Measurements from ENCODE around the gene CT47C1.
"Not testable (repeated sequence)": the region's sequence is repeated elsewhere in the genome, so short reads cannot be mapped to it uniquely, and the experiment has no call there.

The CT47C1 gene

DNA sequence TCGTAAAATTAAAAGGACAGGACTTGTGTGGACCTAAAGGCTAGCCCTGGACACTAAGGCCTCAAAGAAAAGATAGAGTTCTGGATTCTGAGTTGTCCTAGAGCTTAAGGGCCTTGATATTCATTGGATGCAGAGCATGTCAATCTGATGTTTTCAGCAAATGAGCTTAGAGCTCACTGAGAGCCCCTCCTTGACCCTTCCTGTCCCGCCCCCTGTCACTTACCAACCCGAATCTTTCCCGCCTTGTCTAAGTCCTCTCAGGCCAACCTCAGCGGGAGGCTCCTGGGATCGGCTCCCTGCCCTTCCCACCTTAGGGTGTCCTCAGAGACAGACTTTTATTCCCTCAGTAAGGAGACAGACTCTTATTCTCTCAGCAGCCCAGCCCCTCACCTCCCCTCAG is at the start of gene CT47C1:
TSS of gene CT47C1 (plus strand) at position 250 of the 400 bp plus-strand sequence. CDS start 233 bp downstream, outside the sequence.
- no peak for DNase-seq (ENCODE audit: low read depth in 1 of 2, low spot score in 1 of 2)

GRCh38 chrX:119025900-119026299 is 46.9 kb upstream of the CT47C1 start:
- no peak for DNase-seq (ENCODE audit: low read depth in 1 of 2, low spot score in 1 of 2)

- not testable (repeated sequence) for DNase-seq (ENCODE audit: low read depth in 1 of 2, low spot score in 1 of 2)
Observed at GRCh38 chrX:119026344-119026743, 46.4 kb upstream of the CT47C1 start.

DNA sequence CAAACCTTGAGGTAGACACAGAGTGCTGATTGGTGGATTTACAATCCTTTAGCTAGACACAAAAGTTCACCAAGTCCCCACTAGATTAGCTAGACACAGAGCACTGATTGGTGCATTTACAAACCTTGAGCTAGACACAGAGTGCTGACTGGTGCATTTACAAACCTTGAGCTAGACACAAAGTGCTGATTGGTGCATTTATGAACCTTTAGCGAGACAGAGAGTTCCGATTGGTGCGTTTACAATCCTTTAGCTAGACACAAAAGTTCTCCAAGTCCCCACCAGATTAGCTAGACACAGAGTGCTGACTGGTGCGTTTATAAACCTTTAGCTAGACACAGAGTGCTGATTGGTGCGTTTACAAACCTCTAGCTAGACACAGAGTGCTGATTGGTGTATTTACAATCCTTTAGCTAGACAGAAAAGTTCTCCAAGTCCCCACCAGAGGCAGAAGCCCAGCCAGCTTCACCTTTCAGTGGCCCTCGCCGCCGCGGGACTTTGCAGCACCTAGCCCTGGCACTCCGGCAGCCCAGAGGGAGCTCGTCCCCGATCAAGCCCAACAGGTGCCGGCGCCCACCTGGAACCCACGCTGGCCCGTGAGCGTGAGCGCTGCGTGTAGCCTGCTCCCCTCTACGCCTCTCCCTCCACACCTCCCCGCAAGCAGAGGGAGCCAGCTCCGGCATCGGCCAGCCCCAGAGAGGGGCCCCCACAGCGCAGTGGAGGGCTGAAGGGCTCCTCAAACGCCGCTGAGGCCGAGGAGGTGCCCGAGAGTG is 44.6 kb upstream of the CT47C1 start:
- DNase-seq (ENCODE audit: low read depth in 1 of 2, low spot score in 1 of 2): not testable (repeated sequence)

GRCh38 chrX:119028733-119029330 is 44.0 kb upstream of the CT47C1 start:
- DNase-seq (ENCODE audit: low read depth in 1 of 2, low spot score in 1 of 2): no peak

- not testable (repeated sequence) for DNase-seq (ENCODE audit: low read depth in 1 of 2, low spot score in 1 of 2)
Observed at GRCh38 chrX:119029656-119030055, 43.1 kb upstream of the CT47C1 start.

GRCh38 chrX:119030990-119031389 is 41.8 kb upstream of the CT47C1 start:
- no peak for DNase-seq (ENCODE audit: low read depth in 1 of 2, low spot score in 1 of 2)

DNA sequence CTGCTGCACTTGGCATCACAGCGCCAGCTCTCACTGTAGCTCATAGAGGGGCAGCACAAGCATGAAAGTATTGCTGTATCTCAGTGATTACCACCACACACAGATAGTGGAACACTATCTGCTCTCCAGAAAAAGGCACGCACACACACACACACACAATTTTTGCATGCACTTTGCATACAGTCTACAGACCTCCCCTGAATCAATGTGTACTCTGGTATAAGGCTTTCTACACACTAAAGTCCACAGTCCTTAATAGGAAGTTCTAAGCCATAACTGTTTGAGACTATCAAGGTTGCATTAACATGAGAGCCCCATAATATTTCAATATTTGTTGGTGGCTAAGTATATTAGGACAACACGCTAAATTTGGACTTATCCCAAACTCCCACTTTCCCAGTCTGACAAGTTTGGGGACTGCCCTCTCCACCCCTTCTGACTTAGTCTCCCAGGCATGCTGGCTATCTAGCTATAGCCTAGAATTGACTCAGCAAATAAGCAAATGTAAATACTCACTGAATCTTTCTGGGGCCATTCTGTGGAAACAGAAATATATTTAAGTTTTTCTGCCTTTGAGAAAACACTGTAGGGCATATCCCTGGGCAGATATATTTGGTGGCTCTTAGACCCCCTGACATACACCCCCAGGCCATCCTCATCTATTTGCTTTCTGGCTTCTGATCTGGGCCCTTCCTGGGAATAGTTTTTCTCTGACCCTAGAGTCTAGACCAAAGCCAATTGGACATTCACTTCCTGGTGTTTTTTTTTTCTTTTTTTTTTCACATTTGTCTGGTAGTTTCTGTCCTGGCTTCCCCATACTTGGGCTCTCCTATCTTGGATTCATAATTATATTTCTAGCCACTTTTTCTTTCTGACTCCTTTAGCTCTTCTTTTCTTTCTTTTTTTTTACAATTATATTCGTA is 36.4 kb upstream of the CT47C1 start:
- DNase-seq (ENCODE audit: low read depth in 1 of 2, low spot score in 1 of 2): no peak

- no peak for DNase-seq (ENCODE audit: low read depth in 1 of 2, low spot score in 1 of 2)
Observed at GRCh38 chrX:119040432-119040831, 32.4 kb upstream of the CT47C1 start.

DNA sequence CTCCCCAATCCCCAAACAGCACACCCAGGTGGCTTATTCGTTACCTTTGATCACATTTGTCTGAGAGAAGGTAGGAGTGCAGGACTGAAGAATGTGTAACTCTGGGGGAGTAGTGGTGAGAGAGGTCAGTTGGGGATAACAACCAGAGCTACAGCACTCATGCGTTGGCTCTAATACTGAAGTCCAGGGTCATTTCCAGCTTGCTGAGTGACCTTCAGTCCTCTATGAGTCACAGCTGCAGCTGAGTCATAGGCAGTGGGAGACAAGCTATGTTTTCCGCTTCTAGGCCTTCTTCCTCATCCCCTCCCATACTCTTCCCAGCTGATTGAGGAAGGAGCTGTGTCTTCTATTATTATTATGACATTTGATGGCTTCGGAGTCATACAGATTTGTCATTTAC is 31.6 kb upstream of the CT47C1 start:
- no peak for DNase-seq (ENCODE audit: low read depth in 1 of 2, low spot score in 1 of 2)

GRCh38 chrX:119042040-119042439 is 30.8 kb upstream of the CT47C1 start:
- DNase-seq (ENCODE audit: low read depth in 1 of 2, low spot score in 1 of 2): no peak

- DNase-seq (ENCODE audit: low read depth in 1 of 2, low spot score in 1 of 2): no peak
Observed at GRCh38 chrX:119042996-119043395, 29.8 kb upstream of the CT47C1 start.

DNA sequence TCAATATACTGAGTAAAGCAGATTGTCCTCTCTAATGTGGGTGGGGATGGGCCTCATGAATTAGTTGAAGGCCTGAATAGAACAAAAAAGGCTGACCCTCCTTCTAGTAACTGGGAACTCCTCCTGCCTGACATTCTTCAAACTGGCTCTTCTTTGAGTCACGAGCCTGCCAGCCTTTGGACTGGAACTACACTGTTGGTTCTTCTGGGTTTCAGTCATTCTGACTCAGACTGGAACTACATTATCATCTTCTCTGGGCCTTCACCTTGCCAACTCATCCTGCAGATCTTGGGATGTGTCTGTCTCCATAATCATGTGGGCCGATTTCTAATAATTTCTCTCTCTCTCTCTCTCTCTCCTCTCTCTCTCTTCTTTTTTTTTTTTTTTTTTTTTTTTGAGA is 26.9 kb upstream of the CT47C1 start:
- no peak for DNase-seq (ENCODE audit: low read depth in 1 of 2, low spot score in 1 of 2)

- DNase-seq (ENCODE audit: low read depth in 1 of 2, low spot score in 1 of 2): no peak
Observed at GRCh38 chrX:119055687-119056086, 17.1 kb upstream of the CT47C1 start.

DNA sequence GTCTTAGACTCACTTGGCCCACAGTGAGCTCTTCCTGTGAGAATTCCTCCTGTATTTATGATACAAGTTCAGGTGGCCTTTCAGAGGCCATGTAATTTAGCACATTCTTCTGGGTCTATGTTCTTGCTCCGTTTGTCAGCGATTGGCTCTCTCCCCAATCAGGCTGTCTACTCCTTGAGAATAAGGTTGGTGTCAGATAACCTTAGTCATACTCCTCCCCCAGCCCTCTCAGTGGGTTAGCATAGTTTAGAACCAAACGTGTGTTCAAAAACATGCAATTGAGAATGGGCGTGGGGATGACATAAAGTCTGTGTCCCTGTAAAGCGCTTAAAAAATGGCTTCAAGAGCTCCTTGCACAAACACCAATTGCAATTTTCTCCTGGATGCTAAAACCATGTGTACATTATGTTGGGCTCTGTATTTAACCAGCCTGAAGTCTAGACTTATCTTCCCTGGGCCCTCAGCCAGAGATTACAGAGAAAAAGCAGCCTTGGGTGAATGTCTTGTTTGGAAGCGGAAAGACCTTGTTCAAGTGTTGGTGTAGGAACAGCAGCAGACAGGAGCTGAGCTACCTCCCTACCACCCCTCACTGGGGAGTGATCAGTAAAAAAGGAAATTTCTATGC is 9.9 kb upstream of the CT47C1 start:
- DNase-seq (ENCODE audit: low read depth in 1 of 2, low spot score in 1 of 2): no peak

DNA sequence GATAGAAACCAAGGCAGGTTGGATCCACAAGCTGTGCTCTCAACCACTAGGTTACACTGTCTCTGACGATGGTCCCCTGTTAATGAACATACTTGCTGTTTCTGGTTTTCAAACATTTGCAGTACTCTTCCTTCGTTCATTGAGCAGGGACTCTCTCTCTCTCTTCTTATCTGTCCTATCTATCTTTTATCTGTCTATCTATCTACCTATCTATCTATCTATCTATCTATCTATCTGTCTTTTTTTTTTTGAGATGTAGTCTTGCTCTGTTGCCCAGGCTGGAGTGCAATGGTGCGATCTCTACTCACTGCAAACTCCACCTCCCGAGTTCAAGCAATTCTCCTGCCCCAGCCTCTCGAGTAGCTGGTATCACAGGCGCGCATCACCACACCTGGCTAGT is 9.4 kb upstream of the CT47C1 start:
- no peak for DNase-seq (ENCODE audit: low read depth in 1 of 2, low spot score in 1 of 2)

DNA sequence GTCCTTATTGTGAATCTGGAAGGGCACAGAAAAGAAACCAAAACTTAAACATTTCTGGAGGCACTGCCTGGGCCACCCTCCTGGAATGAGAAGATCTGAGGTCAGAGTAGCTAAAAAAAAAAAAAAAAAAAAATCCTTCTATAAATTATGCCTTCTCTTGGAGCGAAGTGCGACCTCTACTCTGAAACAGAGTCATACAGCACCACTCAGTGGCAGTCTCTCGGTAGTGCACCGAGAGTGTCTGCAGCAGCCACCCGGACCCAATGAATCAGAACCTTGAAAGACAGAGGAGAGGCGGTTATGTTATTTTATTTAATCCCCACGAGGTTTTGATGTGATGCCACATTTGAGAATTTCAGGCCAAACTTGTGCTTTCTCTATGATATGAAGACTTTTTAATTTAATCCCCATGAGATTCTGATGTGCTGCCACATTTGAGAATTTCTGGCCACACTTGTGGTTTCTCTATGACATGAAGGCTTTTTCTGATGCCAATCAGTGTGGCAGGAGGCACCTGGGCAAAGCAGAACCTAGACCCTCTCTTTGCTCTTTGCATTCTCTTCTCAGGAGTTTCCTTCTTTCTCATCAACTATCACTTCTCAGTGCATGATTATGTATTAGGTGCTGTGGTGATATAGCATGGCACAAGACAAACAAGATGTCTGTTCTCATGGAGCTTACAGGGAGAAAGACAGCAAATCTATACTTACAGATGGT is 5.6 kb upstream of the CT47C1 start:
- DNase-seq (ENCODE audit: low read depth in 1 of 2, low spot score in 1 of 2): peak in 1 of 2 donors; percentile 12

DNA sequence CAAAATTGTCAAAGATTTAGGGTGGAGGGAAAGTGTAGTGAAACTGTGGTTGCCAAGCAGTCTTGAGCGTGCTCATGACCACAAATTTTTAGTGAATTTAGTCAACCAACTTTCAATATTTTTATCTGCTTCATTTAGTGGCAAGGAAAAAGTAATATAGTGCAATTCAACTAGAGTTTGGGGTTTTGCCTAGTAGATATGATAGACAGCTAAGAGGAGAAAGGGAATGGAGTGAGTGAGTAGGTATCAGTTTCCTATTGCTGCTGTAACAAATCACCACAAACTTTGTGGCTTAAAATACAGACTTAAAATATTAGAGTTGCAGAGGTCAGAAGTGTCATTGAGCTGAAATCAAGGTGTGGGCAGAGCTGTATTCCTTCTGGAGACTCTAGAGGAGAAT is 3.7 kb upstream of the CT47C1 start:
- DNase-seq (ENCODE audit: low read depth in 1 of 2, low spot score in 1 of 2): no peak

- DNase-seq (ENCODE audit: low read depth in 1 of 2, low spot score in 1 of 2): no peak
Observed at GRCh38 chrX:119069762-119070161, 3.0 kb upstream of the CT47C1 start.

DNA sequence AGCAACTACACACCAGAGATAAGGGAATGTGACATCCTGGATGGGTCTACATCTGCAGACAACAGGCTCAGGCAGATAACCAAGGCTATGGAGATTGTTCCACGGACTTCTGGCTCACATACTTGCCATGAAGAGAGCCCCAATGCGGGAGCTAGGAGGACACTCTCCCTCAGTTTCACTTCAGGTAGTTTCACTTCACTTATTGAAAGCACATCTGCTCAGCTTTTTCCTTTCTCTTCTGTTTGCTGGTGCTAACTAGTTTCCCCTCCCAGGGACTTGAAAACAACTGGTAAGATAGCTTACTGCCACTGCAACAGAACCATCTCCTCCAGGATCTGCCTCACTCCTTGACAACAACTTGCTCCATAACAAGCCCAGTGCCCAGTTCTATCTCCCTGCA is 1.4 kb upstream of the CT47C1 start:
- no peak for DNase-seq (ENCODE audit: low read depth in 1 of 2, low spot score in 1 of 2)
